Measurements from ENCODE around the gene RASAL1.

DNA sequence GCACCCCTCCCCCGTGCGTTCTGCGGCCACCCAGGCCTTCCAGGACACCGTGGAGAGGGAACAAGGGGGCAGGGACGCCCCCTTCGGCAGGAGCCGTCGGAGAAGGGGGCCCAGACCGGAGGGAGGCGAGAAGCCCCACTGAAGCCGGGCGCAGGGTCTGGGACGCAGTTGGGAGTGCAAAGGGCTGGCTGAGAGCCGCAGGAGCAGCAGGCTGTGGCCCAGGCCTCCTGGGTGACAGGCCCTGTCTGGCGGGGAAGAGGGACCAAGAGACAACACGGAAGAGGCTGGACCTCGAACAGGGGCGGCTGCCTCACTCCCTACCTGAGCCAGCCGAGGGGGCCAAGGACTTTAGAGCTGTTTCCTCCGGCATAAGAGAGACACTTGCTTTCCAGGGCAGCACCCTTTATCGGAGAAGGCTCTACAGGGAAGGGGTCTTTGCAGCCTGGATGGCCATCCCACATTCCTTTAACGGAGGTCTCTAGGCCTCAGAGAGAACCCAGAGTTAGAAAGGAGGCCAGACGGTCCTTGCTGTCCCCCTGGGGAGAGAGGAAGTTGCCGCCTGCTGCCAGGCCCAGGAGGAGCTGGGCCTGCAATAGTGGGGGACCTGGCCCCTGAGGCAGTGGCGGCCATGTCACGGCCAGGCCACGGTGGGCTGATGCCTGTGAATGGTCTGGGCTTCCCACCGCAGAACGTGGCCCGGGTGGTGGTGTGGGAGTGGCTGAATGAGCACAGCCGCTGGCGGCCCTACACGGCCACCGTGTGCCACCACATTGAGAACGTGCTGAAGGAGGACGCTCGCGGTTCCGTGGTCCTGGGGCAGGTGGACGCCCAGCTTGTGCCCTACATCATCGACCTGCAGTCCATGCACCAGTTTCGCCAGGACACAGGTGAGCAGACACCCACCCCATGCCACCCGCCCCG, 77.7 kb downstream of the RASAL1 start:
- TF ChIP-seq, protein P1, sequence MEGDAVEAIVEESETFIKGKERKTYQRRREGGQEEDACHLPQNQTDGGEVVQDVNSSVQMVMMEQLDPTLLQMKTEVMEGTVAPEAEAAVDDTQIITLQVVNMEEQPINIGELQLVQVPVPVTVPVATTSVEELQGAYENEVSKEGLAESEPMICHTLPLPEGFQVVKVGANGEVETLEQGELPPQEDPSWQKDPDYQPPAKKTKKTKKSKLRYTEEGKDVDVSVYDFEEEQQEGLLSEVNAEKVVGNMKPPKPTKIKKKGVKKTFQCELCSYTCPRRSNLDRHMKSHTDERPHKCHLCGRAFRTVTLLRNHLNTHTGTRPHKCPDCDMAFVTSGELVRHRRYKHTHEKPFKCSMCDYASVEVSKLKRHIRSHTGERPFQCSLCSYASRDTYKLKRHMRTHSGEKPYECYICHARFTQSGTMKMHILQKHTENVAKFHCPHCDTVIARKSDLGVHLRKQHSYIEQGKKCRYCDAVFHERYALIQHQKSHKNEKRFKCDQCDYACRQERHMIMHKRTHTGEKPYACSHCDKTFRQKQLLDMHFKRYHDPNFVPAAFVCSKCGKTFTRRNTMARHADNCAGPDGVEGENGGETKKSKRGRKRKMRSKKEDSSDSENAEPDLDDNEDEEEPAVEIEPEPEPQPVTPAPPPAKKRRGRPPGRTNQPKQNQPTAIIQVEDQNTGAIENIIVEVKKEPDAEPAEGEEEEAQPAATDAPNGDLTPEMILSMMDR (IDR thresholded peaks at IDR 0.05 in 4 of 5, conservative IDR thresholded peaks at IDR 0.05 in 1 of 5): no peak
- TF ChIP-seq POLR2A (IDR thresholded peaks at IDR 0.05): no peak
